Measurements from ENCODE around the gene ARHGEF17. TPM values are rescaled to one million over a fixed set of nuclear protein-coding genes. Genes with fewer than 3 reads are reported as not detected.

Gene ARHGEF17
- total and polyA plus RNA-seq, 2 of the 13 experiments (the other 11 are each of a cell fraction or from before 2014, with no cell fraction given), result 10.7 to 28.8 TPM

GRCh38 chr11:73275381-73275750 lies 32.7 kb upstream of the ARHGEF17 start:
- POLR2A ChIA-PET, result no interaction called here
- Histone ChIP-seq H3K36me3 (replicated peaks in 1 of 2; ENCODE audit: control insufficient read depth in 1 of 2, insufficient read depth in 2 of 2, low read length in 2 of 2) (no peaks in the 10 kb centered on the region), H3K4me1 (ENCODE audit: insufficient read depth, low read length) (peaks cover 39% of the 10 kb centered on the region), H3K27ac (ENCODE audit: extremely low read length, insufficient read depth, low read length) (no peak overlapping the region), H4K20me1 (ENCODE audit: insufficient read depth, low read length) (no peaks in the 10 kb centered on the region), H3K4me3 (replicated peaks in 1 of 3; ENCODE audit: insufficient read depth in 1 of 3, low read depth in 2 of 3, low read length in 3 of 3) (no peak overlapping the region), H3K9me3 (ENCODE audit: low read length) (no peaks in the 10 kb centered on the region), H2AFZ (ENCODE audit: low read length) (no peak overlapping the region), H3K4me2 (ENCODE audit: low read depth, low read length) (no peak overlapping the region), H3K79me2 (ENCODE audit: insufficient read depth, low read length) (no peaks in the 10 kb centered on the region), H3K9ac (ENCODE audit: insufficient read depth, low read depth, low read length) (no peak overlapping the region), H3K27me3 (ENCODE audit: control insufficient read depth in 1 of 2, insufficient read depth in 2 of 2, low read length in 2 of 2) (peaks cover 2 to 9% of the 10 kb centered on the region in 2 experiments; a peak in 3 of 5 replicates)
- in situ Hi-C loops (cut with HindIII; ENCODE audit: extremely low pct_ligation_motif_present, low pct_unique_long_range_greater_than_20kb), result no loop called here
- intact Hi-C loops (cut with micrococcal nuclease; ENCODE audit: unreplicated experiment), result no loop called here
- DNase-seq (ENCODE audit: low spot score), result no peak
- CTCF ChIA-PET (ENCODE audit: low intra/inter-chr PET ratio, low total read pairs), result no interaction called here
- 74% methylated on average over 4 of the region's 4 CpGs for WGBS (ENCODE audit: low lambda C conversion rate)
- BruUV-seq (replicated peaks), result no TSS peak
- no peak for FAIRE-seq
- no peak for ATAC-seq
- no peak for TF ChIP-seq PRDM4 (CRISPR knock-in tag; IDR thresholded peaks at IDR 0.05; ENCODE audit: borderline replicate concordance)
- TF ChIP-seq HNF4G (IDR thresholded peaks at IDR 0.05; ENCODE audit: borderline replicate concordance, low read depth, low read length), result no peak
- no peak for TF ChIP-seq HNF4G (CRISPR knock-in tag; IDR thresholded peaks at IDR 0.05; ENCODE audit: borderline replicate concordance, low read depth)
- TF ChIP-seq MEIS2 (CRISPR knock-in tag; IDR thresholded peaks at IDR 0.05), result no peak
- no peak for TF ChIP-seq ZBTB7A (CRISPR knock-in tag; IDR thresholded peaks at IDR 0.05)
- TF ChIP-seq ZNF660 (CRISPR knock-in tag; IDR thresholded peaks at IDR 0.05; ENCODE audit: borderline replicate concordance, low read depth), result no peak
- TF ChIP-seq ZNF142 (CRISPR knock-in tag; IDR thresholded peaks at IDR 0.05), result no peak
- TF ChIP-seq PHF5A (CRISPR knock-in tag; IDR thresholded peaks at IDR 0.05; ENCODE audit: low read depth, unreplicated experiment), result no peak
- no peak for TF ChIP-seq CBX5 (CRISPR knock-in tag; IDR thresholded peaks at IDR 0.05; ENCODE audit: borderline replicate concordance)
- no peak for TF ChIP-seq ZFP36L1 (CRISPR knock-in tag; IDR thresholded peaks at IDR 0.05)
- no peak for TF ChIP-seq ZBTB7B (CRISPR knock-in tag; IDR thresholded peaks at IDR 0.05)
- no peak for TF ChIP-seq TFDP1 (CRISPR knock-in tag; IDR thresholded peaks at IDR 0.05; ENCODE audit: borderline replicate concordance)
- no peak for TF ChIP-seq ASH2L (IDR thresholded peaks at IDR 0.05; ENCODE audit: insufficient read length, low read depth, low read length)
- TF ChIP-seq ZBTB46 (CRISPR knock-in tag; IDR thresholded peaks at IDR 0.05; ENCODE audit: borderline replicate concordance), result no peak

Measured in HepG2 (cell line).